Stimulated activated CD4-positive, alpha-beta T cell treated with anti-CD3 and anti-CD28 coated beads, Interleukin-1b, Interleukin-23, amount 100 ng/mL, for 48 hours (primary cell): ENCODE data around the gene GNAS-AS1.
A peak's percentile ranks its signal among the peaks of the same experiment; 100 is the strongest.

Experiments
- DNase-seq: peaks from one replicate; pipeline ENCODE4 v3.0.0-alpha.2; 2020

Gene GNAS-AS1

DNA sequence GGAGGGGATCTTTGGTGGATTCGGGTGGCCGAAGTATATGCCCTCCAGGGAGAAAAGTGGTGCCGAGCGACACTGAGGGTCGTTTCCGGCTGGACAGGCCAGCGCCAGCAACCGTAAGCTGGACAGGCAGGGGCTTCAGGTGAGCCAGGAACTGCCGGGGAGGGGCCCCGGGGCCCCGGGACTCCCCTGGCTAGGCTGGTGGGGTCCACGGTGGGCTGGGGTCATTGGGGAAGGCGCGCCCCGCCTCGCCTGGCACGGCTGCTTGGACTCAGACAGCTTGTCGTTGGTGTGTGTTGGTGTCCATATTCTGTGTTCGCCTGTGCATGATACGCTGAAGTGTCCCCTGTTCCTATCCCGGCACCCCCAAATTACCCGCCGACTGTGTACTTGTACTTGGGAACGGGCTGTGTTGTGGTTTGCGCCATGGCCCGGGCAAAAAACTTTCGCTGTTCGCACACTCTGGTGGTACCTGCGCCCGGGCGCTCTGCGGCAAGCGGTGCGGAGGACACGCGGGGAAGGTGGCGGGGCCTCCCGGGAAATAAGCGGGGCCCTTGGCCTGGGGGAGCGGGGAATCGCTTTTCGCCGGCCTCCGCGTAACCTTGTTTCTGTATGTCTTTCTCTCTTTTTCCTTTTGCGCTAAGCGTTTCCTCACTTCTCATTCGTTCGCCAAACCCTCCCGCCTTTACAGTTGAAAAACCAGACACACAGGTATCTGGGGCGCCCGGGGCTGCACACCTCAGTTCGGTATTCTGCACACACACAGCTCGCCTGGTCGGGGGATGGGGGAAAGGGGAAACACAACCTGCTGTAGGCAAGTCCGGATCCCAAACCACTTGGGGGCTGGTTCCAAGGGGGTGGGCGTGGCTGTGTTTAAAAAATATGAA, 5.0 kb upstream of the GNAS-AS1 start:
- DNase-seq = no peak

- no peak for DNase-seq
Observed at GRCh38 chr20:58854638-58855471, 4.2 kb upstream of the GNAS-AS1 start.

DNA sequence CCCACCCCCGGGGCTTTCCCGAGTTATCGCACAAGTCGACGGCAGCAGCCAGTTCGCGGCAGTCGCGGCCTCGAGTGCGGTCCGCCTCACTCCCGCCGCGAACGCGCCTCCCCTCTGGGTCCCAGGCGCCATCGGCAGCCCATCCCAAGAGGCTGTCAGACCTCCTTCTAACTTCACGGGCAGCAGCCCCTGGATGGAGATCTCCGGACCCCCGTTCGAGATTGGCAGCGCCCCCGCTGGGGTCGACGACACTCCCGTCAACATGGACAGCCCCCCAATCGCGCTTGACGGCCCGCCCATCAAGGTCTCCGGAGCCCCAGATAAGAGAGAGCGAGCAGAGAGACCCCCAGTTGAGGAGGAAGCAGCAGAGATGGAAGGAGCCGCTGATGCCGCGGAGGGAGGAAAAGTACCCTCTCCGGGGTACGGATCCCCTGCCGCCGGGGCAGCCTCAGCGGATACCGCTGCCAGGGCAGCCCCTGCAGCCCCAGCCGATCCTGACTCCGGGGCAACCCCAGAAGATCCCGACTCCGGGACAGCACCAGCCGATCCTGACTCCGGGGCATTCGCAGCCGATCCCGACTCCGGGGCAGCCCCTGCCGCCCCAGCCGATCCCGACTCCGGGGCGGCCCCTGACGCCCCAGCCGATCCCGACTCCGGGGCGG, 3.4 kb upstream of the GNAS-AS1 start:
- no peak for DNase-seq

- no peak for DNase-seq
Observed at GRCh38 chr20:58853466-58853865, 2.8 kb upstream of the GNAS-AS1 start.

DNA sequence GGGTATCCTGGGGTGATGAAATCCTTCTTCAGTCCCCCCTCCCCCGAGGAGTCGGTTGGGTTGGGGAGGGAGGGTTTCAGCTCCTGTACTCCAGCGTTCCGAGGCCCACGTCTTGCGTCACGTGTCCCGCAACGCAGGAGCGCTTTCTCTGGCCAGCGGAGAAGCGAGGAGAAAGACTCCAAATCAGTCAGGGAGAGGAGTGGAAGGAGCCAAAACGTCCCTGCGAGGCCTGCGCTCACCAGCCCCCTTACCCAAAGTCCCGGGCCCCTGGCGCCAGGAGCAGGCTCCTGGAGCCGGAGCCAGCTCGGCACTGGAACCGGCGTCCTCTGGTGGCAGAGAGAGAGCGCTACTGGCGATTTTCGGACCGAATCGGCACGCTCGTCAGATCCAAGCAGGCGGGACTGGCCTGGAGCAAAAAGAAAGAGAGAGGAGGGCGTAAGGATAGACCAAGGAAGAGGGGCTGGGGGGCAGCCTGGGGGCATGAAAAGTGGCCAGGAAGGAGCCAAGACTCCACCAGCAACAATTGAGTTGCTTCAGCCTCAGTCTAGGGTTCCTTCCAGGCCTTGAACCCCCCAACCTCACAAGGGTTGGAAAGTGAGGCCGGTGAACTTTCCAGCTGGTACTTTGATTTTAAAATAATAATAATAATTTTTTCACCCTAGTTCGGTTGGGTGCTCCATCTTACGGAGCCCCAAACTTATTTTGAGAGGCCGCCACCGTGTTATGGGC, 2.0 kb upstream of the GNAS-AS1 start, which contains the start of gene GNAS:
GNAS (plus strand) TSS at position 174 of the 729 bp plus-strand sequence.
- peak; percentile 58 for DNase-seq

GRCh38 chr20:58851969-58852458, 1.3 kb upstream of the GNAS-AS1 start:
- no peak for DNase-seq

DNA sequence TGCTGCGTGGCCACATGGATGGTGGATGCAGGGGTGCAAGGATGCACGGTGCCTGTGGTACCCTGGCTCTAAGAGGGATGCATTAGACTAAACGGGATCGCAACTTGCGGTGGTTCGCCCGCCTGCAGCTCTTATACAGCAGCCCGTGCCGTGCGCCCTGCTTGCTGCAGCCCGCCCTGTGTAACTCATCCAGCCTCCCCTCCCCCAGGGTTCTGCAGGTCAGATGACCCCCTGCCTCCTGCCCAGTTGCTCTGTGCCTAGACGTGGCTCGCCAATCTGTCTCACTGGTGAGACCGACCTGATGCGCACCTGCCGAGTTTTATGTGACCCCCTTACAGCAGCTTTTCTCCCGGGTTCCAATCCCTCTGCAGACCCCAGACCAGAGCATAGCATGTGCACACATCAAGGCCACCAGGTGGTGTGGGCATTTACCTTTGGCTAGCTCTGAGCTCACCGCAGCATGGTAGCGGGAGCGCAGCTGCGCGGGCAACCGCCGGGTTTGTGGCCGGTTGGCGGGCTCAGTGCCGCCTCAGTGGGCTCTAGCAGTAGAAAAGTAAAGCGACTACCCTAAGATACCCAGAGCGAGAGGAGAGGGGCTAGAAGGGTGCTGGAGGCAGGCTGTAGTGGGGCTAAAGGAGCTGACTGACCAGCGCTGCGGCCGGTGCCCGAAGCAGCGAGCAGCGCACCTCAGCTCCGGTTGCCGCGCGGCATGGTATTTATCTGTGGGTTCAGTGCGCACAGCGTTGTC, 693 bp upstream of the GNAS-AS1 start:
- no peak for DNase-seq

GRCh38 chr20:58847463-58847862, 3.2 kb downstream of the GNAS-AS1 start:
- DNase-seq = no peak

GRCh38 chr20:58845706-58846105, 5.0 kb downstream of the GNAS-AS1 start:
- DNase-seq = no peak

- no peak for DNase-seq
Observed at GRCh38 chr20:58843128-58843556, 7.6 kb downstream of the GNAS-AS1 start.

GRCh38 chr20:58842276-58842675, 8.4 kb downstream of the GNAS-AS1 start:
- no peak for DNase-seq

- DNase-seq = no peak
Observed at GRCh38 chr20:58841539-58842264, 9.0 kb downstream of the GNAS-AS1 start.

DNA sequence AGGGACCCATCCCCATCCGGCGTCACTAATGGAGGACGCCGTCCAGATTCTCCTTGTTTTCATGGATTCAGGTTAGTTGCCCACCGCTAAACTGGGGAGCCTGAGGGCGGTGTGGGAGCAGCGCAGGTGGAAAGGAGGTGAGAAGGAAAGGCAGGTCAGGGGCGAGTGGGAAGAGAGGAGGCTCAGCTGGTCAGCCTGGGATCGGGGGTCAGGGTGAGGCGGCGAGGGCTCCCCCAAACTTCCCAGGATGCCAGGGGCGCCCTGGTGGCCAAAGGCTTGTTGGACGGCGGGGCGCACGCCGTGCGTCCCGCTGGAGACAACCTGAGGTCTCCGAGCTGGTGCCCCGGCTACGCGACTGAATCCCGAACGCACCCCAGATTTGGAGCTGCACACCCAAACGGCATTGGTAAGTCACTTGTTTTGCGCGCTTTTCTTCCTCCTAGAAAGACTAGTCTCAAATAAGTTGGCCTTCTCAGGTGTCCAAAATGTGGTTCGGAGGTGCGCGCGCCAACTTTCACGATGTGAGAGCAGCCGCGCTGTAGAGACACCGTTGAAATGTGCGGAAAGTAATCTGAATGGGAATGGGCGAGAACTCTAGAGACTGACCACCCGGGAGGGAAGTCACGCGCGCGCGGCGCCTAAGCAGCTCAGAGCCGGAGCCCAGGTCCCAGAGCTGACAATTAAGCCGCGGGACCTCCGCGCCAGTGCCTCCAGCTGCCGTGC, 9.7 kb downstream of the GNAS-AS1 start:
- DNase-seq = no peak

GRCh38 chr20:58839991-58840747, 10.5 kb downstream of the GNAS-AS1 start:
- DNase-seq = no peak

DNA sequence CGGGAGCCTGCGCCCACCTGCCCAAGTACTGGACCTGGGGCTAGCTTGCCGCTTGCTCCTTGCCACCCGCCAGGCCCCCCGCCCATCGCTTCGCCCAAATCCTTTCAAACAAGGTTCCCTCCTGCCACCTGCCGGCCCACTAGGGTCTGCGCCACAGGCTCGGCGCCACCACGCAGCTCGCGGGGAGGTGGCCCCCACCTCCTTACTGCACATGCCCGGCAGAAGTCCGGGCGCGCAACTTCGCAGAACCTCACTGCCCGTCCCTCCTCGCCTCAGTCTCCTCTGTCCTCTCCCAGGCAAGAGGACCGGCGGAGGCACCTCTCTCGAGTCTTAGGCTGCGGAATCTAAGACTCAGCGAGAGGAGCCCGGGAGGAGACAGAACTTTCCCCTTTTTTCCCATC, 11.2 kb downstream of the GNAS-AS1 start:
- DNase-seq = peak; percentile 46

DNA sequence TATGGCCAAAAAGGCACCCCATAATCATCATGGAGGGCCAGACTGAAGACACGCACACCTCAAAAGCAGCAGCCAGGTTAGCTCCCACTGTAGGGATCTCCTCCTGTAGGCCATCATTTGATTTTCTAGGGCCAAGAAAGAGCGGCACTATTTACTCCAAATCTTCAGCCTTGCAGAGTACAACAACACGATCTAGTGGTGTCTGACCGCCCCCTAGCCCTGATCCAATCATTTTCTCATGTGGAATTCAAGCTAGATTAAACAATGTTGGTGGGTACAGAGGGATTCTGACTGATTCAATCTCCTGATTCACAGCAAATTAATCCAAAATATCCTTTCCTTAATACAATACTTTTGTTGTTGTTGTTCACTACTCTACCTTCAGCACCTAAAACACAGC, 12.5 kb downstream of the GNAS-AS1 start:
- no peak for DNase-seq

DNA sequence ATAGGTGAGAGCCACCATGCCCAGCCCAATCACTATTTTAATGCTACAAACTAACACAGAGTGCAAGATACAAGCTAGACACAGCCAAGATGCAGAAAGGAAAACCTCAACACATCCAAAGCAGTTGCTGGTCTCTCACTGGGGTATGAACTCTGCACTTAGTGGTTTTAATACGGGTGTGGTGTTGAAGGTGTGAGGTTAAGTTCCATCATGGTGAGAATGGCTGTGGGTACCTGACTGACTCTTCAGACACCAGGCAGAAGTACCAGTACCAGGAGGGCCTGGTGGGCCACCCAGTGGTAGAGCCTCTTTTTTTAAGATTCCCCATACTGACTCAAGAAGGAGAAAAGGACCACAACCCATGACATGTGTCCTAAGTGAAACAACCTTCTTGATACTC, 13.0 kb downstream of the GNAS-AS1 start:
- no peak for DNase-seq

GRCh38 chr20:58836616-58837204, 14.0 kb downstream of the GNAS-AS1 start:
- DNase-seq = no peak

- no peak for DNase-seq
Observed at GRCh38 chr20:58835231-58835630, 15.5 kb downstream of the GNAS-AS1 start.
